Hepatocyte (in vitro differentiated cells): ENCODE results near the gene SETD3.

ENCODE experiments used
- CTCF ChIP-seq: fragments of 200-600 bp; sonication (generic); IDR thresholded peaks from 2 replicates; pipeline ENCODE4 v1.5.1; 2016; ENCODE audit warnings: antibody characterized with exemption, mild to moderate bottlenecking; ENCODE audit not compliant: poor library complexity
- EZH2 ChIP-seq: fragments of 200-600 bp; sonication (generic); IDR thresholded peaks from 2 replicates; pipeline ENCODE4 v1.6.1; 2016; ENCODE audit warnings: antibody characterized with exemption, mild to moderate bottlenecking, borderline replicate concordance
- EZH2phosphoT487 ChIP-seq: fragments of 200-600 bp; sonication (generic); IDR thresholded peaks from one replicate; pipeline ENCODE4 v1.6.1; 2018; ENCODE audit warnings: antibody characterized with exemption, mild to moderate bottlenecking, low read depth, moderate library complexity; ENCODE audit not compliant: unreplicated experiment, severe bottlenecking

DNA sequence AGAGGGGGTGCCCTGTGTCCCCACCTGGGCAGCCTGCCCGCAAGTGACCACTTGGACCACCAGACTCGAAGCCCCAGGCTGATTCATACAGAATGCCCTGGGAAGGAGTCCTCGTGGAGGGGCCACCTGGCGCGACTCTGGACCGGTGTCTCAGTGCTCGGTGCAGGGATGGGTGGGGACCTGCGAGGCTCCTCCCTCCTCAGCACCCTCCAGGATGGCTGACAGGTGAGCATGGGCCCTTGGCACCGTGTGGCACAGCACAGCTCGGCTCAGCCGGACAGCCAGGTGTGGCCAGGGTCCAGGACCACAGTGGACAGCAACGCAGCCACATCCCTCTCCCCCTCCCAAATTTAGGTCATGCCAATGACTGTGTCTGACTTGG lies 45.0 kb upstream of the SETD3 start:
- no peak for TF ChIP-seq CTCF
- TF ChIP-seq EZH2 = no peak
- TF ChIP-seq EZH2phosphoT487 = no peak
